Spleen (tissue), 11 donors: ENCODE results near the gene GPATCH4. TPM values are rescaled to one million over a fixed set of nuclear protein-coding genes. Genes with fewer than 3 reads are reported as not detected.

Experiments used
- DNase-seq: peaks from one replicate; pipeline ENCODE4 v3.0.0-alpha.2; 2020
- H3K27ac ChIP-seq, 8 donors: fragments of 200-600 bp; sonication (generic) in 7 of 8; 1 replicate in 4 of 8; 2 replicates in 4 of 8; pipeline versions ENCODE4 v1.5.0 to v1.8.0; 2016 to 2021; ENCODE audit warnings: inconsistent platforms in 4 of 8, mild to moderate bottlenecking in 4 of 8, moderate library complexity in 1 of 8
- H3K27me3 ChIP-seq, 7 donors: fragments of 200-600 bp; sonication (generic) in 6 of 7; replicated peaks in 1 of 7; 1 replicate in 4 of 7; 2 replicates in 3 of 7; pipeline versions ENCODE4 v1.5.0 to v1.8.0; 2016 to 2021; ENCODE audit warnings: inconsistent platforms in 3 of 7, mild to moderate bottlenecking in 1 of 7
- H3K36me3 ChIP-seq, 6 donors: fragments of 200-600 bp; sonication (generic) in 5 of 6; 1 replicate in 4 of 6; 2 replicates in 2 of 6; pipeline versions ENCODE4 v1.5.0 to v1.8.0; 2016 to 2021; ENCODE audit warnings: inconsistent platforms in 2 of 6
- H3K4me1 ChIP-seq, 6 donors: fragments of 200-600 bp; sonication (generic) in 5 of 6; 1 replicate in 3 of 6; 2 replicates in 3 of 6; pipeline versions ENCODE4 v1.5.0 to v1.8.0; 2016 to 2021; ENCODE audit warnings: inconsistent platforms in 3 of 6
- H3K4me3 ChIP-seq, 8 donors: fragments of 200-600 bp; sonication (generic) in 7 of 8; 1 replicate in 4 of 8; 2 replicates in 4 of 8; pipeline versions ENCODE4 v1.5.0 to v1.8.0; 2016 to 2021; ENCODE audit warnings: inconsistent platforms in 4 of 8, mild to moderate bottlenecking in 4 of 8, moderate library complexity in 2 of 8
- H3K9me3 ChIP-seq, 8 donors: fragments of 200-600 bp; sonication (generic) in 7 of 8; 1 replicate in 4 of 8; 2 replicates in 4 of 8; pipeline versions ENCODE4 v1.5.0 to v1.8.0; 2016 to 2021; ENCODE audit warnings: inconsistent platforms in 4 of 8
- POLR2A ChIP-seq, 3 donors: fragments of 450-650 bp; IDR thresholded peaks; one replicate each; pipeline ENCODE4 v1.5.1; 2017; ENCODE audit warnings: antibody characterized with exemption in 3 of 3, mild to moderate bottlenecking in 1 of 3
- POLR2AphosphoS5 ChIP-seq, 3 donors: sonication (generic); formaldehyde crosslinking; IDR thresholded peaks; one replicate each; pipeline ENCODE4 v1.5.1; 2017; ENCODE audit warnings: antibody characterized with exemption in 3 of 3
- WGBS, 5 donors: extraction: QIAGEN DNeasy Blood & Tissue Kit in 3 of 5; methylation state at CpG; one replicate each; pipeline versions ENCODE4 v1.1.5 to v1.1.7; 2013 to 2018; 5-methylcytosine and 5-hydroxymethylcytosine counted together
- intact Hi-C: fragments of 100-400 bp; cut with DNase I; formaldehyde crosslinking; loops from one replicate; pipeline ENCODE4 v1.15.0; 2023; ENCODE audit warnings: low total_unique reads
- polyA plus RNA-seq, 3 donors: library from polyadenylated mRNA; stranded (reverse); fragments of 200-250 nt; gene quantifications; one replicate each; pipeline ENCODE4 v1.2.1, GENCODE V29; 2013
- total RNA-seq, 7 donors: library from RNA; depleted of rRNA in 3 of 7; stranded (reverse); fragments of >200 nt in 3 of 7; fragmentation: NEBNext Ultra II Directional in 4 of 7; extraction: Animal tissue kit (Norgen Biotek cat#: 25700) in 4 of 7; gene quantifications; one replicate each; pipeline versions ENCODE4 v1.1.0 to v1.2.1, GENCODE V29; 2016 to 2021
- TF ChIP-seq, protein P1 (sequence below), 11 experiments: fragments of 200-600 bp in 7 of 11; fragments of 450-650 bp in 4 of 11; sonication (generic) in 4 of 11; IDR thresholded peaks in 8 of 11; conservative IDR thresholded peaks in 3 of 11; 1 replicate in 7 of 11; 2 replicates in 4 of 11; pipeline versions ENCODE4 v1.4.0 to v1.8.0; 2016 to 2021; ENCODE audit warnings: antibody characterized with exemption in 11 of 11, inconsistent platforms in 4 of 11, mild to moderate bottlenecking in 1 of 11
- donor health status: healthy with polysubstance abuse.
- donor health status: DM: no; HTN: no; CAD: no; lungs with moderate emphysema.
- donor health status: DM: no; HTN: no; CAD: no.
- donor health status: Bipolar disorder and iron deficiency.
- donor health status: healthy.
- donor health status: DM: no; HTN: no; CAD: no.
- donor health status: DM: yes; HTN: yes; CAD: no.

GPATCH4 gene
- total and polyA plus RNA-seq, 10 donors = 12.3 to 49.6 (median 25.5) TPM

DNA sequence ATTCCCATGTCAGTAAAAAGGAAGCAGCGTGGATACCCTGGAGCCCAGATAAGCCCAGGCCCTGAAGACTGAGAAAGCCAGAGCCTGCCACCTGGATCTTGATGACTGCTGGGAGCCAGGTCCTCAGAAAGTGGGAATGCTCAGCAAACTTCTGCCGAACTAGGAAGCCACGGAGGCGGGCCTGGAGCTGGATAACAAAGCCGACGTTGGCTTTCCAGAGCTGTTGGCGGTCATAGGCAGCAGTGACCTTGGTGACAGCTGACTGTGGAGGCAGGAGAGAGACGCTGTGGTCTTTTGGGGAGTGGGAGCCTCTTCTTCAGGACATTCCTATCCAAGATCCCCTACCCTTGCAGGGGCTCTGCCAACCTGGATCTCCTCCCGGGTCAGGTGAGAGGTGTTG lies 53.3 kb downstream of the GPATCH4 start:
- Histone ChIP-seq H3K4me3 (no peak overlapping the region), H3K27ac (no peak overlapping the region), H3K9me3 (no peaks in the 10 kb centered on the region), H3K36me3 (peaks cover 0 to 51% (median 0%) of the 10 kb centered on the region in 6 donors), H3K27me3 (no peaks in the 10 kb centered on the region), H3K4me1 (peaks cover 0 to 21% (median 6%) of the 10 kb centered on the region in 6 donors)
- no peak for TF ChIP-seq POLR2AphosphoS5 (IDR thresholded peaks at IDR 0.05)
- TF ChIP-seq POLR2A (IDR thresholded peaks at IDR 0.05) = no peak
- TF ChIP-seq, protein P1, sequence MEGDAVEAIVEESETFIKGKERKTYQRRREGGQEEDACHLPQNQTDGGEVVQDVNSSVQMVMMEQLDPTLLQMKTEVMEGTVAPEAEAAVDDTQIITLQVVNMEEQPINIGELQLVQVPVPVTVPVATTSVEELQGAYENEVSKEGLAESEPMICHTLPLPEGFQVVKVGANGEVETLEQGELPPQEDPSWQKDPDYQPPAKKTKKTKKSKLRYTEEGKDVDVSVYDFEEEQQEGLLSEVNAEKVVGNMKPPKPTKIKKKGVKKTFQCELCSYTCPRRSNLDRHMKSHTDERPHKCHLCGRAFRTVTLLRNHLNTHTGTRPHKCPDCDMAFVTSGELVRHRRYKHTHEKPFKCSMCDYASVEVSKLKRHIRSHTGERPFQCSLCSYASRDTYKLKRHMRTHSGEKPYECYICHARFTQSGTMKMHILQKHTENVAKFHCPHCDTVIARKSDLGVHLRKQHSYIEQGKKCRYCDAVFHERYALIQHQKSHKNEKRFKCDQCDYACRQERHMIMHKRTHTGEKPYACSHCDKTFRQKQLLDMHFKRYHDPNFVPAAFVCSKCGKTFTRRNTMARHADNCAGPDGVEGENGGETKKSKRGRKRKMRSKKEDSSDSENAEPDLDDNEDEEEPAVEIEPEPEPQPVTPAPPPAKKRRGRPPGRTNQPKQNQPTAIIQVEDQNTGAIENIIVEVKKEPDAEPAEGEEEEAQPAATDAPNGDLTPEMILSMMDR (IDR thresholded peaks at IDR 0.05 in 8 of 11, conservative IDR thresholded peaks at IDR 0.05 in 3 of 11) = no peak
- 80 to 96% (median 91%) methylated on average over 8 to 9 of the region's 9 CpGs for WGBS, 5 donors
- no peak for DNase-seq
- intact Hi-C loops = no loop called here

DNA sequence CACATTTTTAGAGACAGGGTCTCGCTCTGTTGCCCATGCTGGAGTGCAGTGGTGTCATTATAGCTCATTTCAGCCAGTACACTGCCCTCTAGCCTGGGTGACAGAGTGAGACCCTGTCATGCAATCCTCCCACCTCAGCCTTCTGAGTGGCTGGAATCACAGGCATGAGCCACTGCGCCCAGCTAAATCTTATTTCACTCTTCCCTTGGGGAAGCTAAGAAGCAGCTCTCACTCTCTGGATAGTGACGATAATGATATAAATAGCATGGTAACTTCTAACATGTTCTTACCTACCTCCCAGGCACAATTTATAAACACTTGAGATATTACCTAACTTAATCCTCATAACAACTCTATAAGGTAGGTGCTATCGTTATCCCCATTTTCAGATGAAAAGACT lies 53.8 kb downstream of the GPATCH4 start:
- 91 to 97% (median 96%) methylated on average over 4 of the region's 4 CpGs for WGBS, 5 donors
- Histone ChIP-seq H3K27ac (no peak overlapping the region), H3K4me3 (no peak overlapping the region)

DNA sequence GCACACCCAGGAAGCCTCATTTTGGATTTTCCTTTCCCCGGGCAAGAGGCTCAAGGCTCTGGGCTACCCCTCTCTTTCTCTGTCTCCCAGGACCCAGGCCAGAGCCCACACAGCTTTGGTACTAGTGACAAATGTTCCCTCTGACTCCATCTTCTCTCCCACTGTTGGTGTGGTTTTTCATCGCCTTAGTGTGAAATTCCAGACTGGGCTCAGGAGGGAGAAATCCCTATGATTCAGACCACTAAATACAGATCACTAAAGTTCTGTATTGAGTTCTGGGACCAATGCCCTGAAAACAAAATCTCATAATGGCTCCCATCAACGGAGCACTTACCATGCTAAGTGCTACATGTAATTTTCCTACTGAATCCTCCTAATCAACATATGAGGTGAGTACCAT lies 55.0 kb downstream of the GPATCH4 start:
- no peak for DNase-seq

More for the DNA sequence above, 53.8 kb downstream of the GPATCH4 start:
- Histone ChIP-seq H3K9me3 (no peaks in the 10 kb centered on the region), H3K27me3 (no peaks in the 10 kb centered on the region), H3K4me1 (peaks cover 0 to 16% (median 4%) of the 10 kb centered on the region in 6 donors), H3K36me3 (peaks cover 0 to 51% (median 0%) of the 10 kb centered on the region in 6 donors)
- DNase-seq = no peak
- TF ChIP-seq, protein P1 (IDR thresholded peaks at IDR 0.05 in 8 of 11, conservative IDR thresholded peaks at IDR 0.05 in 3 of 11) = no peak
- TF ChIP-seq POLR2AphosphoS5 (IDR thresholded peaks at IDR 0.05) (no peak), POLR2A (IDR thresholded peaks at IDR 0.05) (no peak)
- intact Hi-C loops = no loop called here

DNA sequence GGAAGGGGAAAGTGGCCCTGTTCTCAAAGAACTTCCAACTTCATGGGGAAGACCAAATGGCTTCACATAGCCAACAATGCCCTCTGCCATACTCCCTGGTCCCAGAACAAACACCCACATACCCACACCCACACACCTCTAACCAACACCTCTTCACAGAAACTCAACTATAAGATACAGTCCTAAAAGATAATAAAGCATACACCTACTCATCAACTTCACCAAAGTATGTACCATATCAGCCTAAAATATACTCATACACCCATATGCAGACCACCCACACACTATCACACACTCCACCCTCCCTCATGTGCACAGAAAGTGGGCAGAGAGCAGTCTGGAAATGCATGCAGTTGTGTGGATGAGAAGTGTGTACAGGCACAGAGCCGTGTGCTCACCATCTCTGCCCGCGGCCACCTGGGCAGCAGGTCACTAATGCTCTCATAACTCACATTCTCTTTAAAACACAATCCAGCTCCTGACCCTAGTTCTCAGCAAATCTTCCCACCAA lies 56.6 kb downstream of the GPATCH4 start:
- 97 to 100% (median 98%) methylated on average over 3 of the region's 3 CpGs for WGBS, 5 donors
- peaks cover 0 to 59% (median 0%) of the 10 kb centered on the region in 6 donors for H3K36me3 ChIP-seq
- TF ChIP-seq POLR2AphosphoS5 (IDR thresholded peaks at IDR 0.05) (no peak), POLR2A (IDR thresholded peaks at IDR 0.05) (no peak)
- TF ChIP-seq, protein P1 (IDR thresholded peaks at IDR 0.05 in 8 of 11, conservative IDR thresholded peaks at IDR 0.05 in 3 of 11) = no peak
- no peak for DNase-seq
- H3K4me3 ChIP-seq = no peak overlapping the region
- H3K9me3 ChIP-seq = no peaks in the 10 kb centered on the region
- no peaks in the 10 kb centered on the region for H3K4me1 ChIP-seq
- intact Hi-C loops = no loop called here
- H3K27ac ChIP-seq = no peak overlapping the region
- no peaks in the 10 kb centered on the region for H3K27me3 ChIP-seq

More for the DNA sequence above, 55.0 kb downstream of the GPATCH4 start:
- Histone ChIP-seq H3K4me3 (no peak overlapping the region), H3K9me3 (no peaks in the 10 kb centered on the region), H3K4me1 (peaks cover 0 to 4% (median under 1%) of the 10 kb centered on the region in 6 donors), H3K36me3 (peaks cover 0 to 54% (median 0%) of the 10 kb centered on the region in 6 donors), H3K27ac (no peak overlapping the region), H3K27me3 (no peaks in the 10 kb centered on the region)
- 86 to 100% (median 95%) methylated on average over 3 of the region's 3 CpGs for WGBS, 5 donors
- intact Hi-C loops = no loop called here
- TF ChIP-seq, protein P1 (IDR thresholded peaks at IDR 0.05 in 8 of 11, conservative IDR thresholded peaks at IDR 0.05 in 3 of 11) = no peak
- no peak for TF ChIP-seq POLR2A (IDR thresholded peaks at IDR 0.05)
- no peak for TF ChIP-seq POLR2AphosphoS5 (IDR thresholded peaks at IDR 0.05)

Other genes starting within 250 kb of the GPATCH4 start
- 1 to 10 TPM in 1 of 7 donors, under 1 TPM in 1, not detected in 5; 0.67 to 1.4 TPM for gene RHBG, start 232.3 kb downstream of the GPATCH4 start, total RNA-seq
- under 1 TPM; 0.05 to 0.38 (median 0.13) TPM for gene RHBG, start 232.3 kb downstream of the GPATCH4 start, polyA plus RNA-seq
- 100 to 1,000 TPM in 1 of 7 donors, 10 to 100 TPM in 6; 56.0 to 103 (median 71.4) TPM for gene MEF2D, start 100.7 kb downstream of the GPATCH4 start, total RNA-seq
- 10 to 100 TPM in 1 of 3 donors, 1 to 10 TPM in 2; 7.4 to 22.5 (median 7.6) TPM for gene MEF2D, start 100.7 kb downstream of the GPATCH4 start, polyA plus RNA-seq
- gene IQGAP3, start 28.9 kb downstream of the GPATCH4 start, total RNA-seq = 1 to 10 TPM in 3 of 7 donors, under 1 TPM in 4; 0.43 to 2.2 (median 0.86) TPM
- gene IQGAP3, start 28.9 kb downstream of the GPATCH4 start, polyA plus RNA-seq = under 1 TPM; 0.24 to 0.47 (median 0.35) TPM
- 1 to 10 TPM; 2.3 to 6.4 (median 4.3) TPM for gene TTC24, start 21.8 kb downstream of the GPATCH4 start, total RNA-seq
- 1 to 10 TPM; 2.7 to 5.0 (median 2.8) TPM for gene TTC24, start 21.8 kb downstream of the GPATCH4 start, polyA plus RNA-seq
- gene NAXE, start 9.7 kb downstream of the GPATCH4 start, total RNA-seq = 10 to 100 TPM; 34.7 to 50.5 (median 48.3) TPM
- gene NAXE, start 9.7 kb downstream of the GPATCH4 start, polyA plus RNA-seq = 10 to 100 TPM; 48.1 to 74.7 (median 54.8) TPM
- 1 to 10 TPM in 1 of 7 donors, under 1 TPM in 2, not detected in 4; 0.20 to 1.1 (median 0.46) TPM for gene HAPLN2, start 17.9 kb upstream of the GPATCH4 start, total RNA-seq
- gene HAPLN2, start 17.9 kb upstream of the GPATCH4 start, polyA plus RNA-seq = under 1 TPM; 0.22 to 0.80 (median 0.27) TPM
- not detected for gene BCAN, start 40.6 kb upstream of the GPATCH4 start, total RNA-seq
- gene BCAN, start 40.6 kb upstream of the GPATCH4 start, polyA plus RNA-seq = under 1 TPM in 2 of 3 donors, not detected in 1; 0.10 to 0.11 TPM
- 100 to 1,000 TPM in 2 of 7 donors, 10 to 100 TPM in 5; 36.0 to 146 (median 58.3) TPM for gene NES, start 75.9 kb upstream of the GPATCH4 start, total RNA-seq
- gene NES, start 75.9 kb upstream of the GPATCH4 start, polyA plus RNA-seq = 10 to 100 TPM in 1 of 3 donors, 1 to 10 TPM in 2; 4.3 to 39.5 (median 6.7) TPM
- 10 to 100 TPM in 1 of 7 donors, 1 to 10 TPM in 6; 1.2 to 13.1 (median 3.8) TPM for gene CRABP2, start 104.1 kb upstream of the GPATCH4 start, total RNA-seq
- 1 to 10 TPM; 1.2 to 5.3 (median 1.8) TPM for gene CRABP2, start 104.1 kb upstream of the GPATCH4 start, polyA plus RNA-seq
- gene METTL25B, start 127.0 kb upstream of the GPATCH4 start, total RNA-seq = 10 to 100 TPM; 23.2 to 41.1 (median 32.4) TPM
- 10 to 100 TPM; 33.0 to 43.8 (median 42.9) TPM for gene METTL25B, start 127.0 kb upstream of the GPATCH4 start, polyA plus RNA-seq
- 10 to 100 TPM; 24.0 to 46.7 (median 33.8) TPM for gene ISG20L2, start 127.3 kb upstream of the GPATCH4 start, total RNA-seq
- gene ISG20L2, start 127.3 kb upstream of the GPATCH4 start, polyA plus RNA-seq = 10 to 100 TPM in 1 of 3 donors, 1 to 10 TPM in 2; 6.6 to 14.4 (median 9.8) TPM
- 10 to 100 TPM; 15.2 to 45.3 (median 37.3) TPM for gene MRPL24, start 139.6 kb upstream of the GPATCH4 start, total RNA-seq
- 10 to 100 TPM; 64.8 to 83.5 (median 82.8) TPM for gene MRPL24, start 139.6 kb upstream of the GPATCH4 start, polyA plus RNA-seq
- 100 to 1,000 TPM in 4 of 7 donors, 10 to 100 TPM in 3; 80.9 to 143 (median 110) TPM for gene HDGF, start 150.2 kb upstream of the GPATCH4 start, total RNA-seq
- 100 to 1,000 TPM in 1 of 3 donors, 10 to 100 TPM in 2; 48.8 to 100 (median 66.0) TPM for gene HDGF, start 150.2 kb upstream of the GPATCH4 start, polyA plus RNA-seq
- gene PRCC, start 166.1 kb upstream of the GPATCH4 start, total RNA-seq = 10 to 100 TPM; 45.4 to 64.6 (median 57.9) TPM
- 10 to 100 TPM; 39.1 to 55.9 (median 52.5) TPM for gene PRCC, start 166.1 kb upstream of the GPATCH4 start, polyA plus RNA-seq
- 10 to 100 TPM; 10.4 to 22.1 (median 15.1) TPM for gene SH2D2A, start 215.4 kb upstream of the GPATCH4 start, total RNA-seq
- gene SH2D2A, start 215.4 kb upstream of the GPATCH4 start, polyA plus RNA-seq = 1 to 10 TPM; 3.6 to 5.6 (median 5.2) TPM